GM19324 (cell line): ENCODE data around the gene SUCLG2.

Experiments used
- ATAC-seq: cut with Tn5 transposase; IDR thresholded peaks from one replicate; pipeline ENCODE4 v1.9.1; 2021; ENCODE audit warnings: mild to moderate bottlenecking, moderate library complexity; ENCODE audit not compliant: unreplicated experiment, low FRiP score

SUCLG2 gene

DNA sequence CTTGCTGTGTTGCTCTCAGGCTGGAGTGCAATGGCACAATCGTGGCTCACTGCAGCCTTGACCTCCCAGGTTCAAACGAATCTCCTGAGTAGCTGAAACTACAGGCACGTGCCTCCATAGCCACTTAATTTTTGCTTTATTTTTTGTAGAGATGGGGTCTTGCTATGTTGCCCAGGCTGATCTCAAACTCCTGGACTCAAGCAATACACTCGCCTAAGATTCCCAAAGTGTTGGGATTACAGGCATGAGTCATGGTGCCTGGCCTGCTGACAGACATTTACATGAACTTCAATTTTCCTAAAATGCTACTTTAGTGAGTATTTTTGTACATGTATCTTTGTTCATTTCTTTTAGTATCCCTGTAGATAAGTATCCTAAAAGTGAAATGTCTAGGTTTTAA lies 132.3 kb downstream of the SUCLG2 start:
- no peak for ATAC-seq

DNA sequence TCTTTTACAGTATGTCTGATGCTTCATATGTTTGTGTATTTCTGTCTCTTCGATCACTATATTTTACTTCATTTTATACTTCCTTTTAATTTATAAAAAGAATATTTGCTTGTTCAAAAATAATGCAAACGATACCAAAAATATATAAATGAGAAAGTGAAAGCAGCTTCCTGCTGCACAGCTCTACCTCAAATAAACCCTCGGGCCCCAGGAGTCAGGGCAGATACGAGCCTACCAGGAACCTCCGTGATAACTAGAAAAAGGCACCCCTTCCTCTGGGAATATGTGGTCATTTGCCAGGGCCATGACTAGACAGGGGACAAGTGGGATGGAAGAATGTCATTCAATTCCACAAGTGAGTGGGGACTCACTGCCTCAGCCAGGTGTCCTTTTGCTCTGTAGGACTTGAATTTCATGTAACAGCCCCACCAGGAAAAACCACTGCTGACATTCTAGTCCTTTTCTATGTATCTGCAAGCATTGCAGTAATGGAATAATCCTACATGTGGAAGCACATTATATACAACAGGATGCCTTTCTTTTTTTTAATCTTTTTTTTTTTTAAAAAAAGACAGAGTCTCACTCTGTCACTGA lies 133.3 kb downstream of the SUCLG2 start:
- ATAC-seq = no peak

DNA sequence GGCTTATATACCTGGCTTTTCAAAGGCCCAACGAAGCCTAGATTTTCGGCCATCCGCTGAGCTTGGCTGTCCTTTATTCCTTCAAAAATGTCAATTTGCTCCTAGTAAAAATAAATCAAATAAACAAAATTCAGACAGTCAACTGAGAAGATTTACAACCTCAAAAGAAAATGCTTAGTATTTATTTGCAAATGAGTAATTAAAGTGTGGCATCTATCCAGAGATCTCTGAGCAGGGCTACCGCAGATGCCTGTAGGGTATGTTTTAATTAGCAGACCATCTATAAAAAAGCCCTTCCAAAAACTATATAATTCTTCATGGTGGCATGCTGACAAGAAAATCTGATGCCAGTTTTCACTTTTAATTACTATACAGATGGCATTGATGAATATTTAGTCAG lies 136.2 kb downstream of the SUCLG2 start:
- no peak for ATAC-seq

DNA sequence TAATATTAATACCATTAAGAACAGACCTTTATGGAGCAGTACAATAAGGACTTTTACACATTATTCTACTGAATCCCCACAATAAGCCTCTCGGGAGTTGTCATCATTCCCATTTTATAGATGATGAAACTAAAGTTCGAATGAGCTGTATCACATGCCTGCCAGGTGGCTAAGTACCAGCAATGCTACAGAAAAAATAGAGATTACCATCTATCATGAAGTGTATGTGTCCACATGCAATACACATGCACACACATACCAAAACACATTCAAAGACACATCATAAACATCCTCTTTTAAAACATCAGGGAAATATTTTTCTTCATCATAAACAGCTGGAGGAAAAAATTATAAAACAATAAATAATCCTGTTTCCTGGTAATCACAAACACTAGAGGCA lies 136.6 kb downstream of the SUCLG2 start:
- no peak for ATAC-seq

DNA sequence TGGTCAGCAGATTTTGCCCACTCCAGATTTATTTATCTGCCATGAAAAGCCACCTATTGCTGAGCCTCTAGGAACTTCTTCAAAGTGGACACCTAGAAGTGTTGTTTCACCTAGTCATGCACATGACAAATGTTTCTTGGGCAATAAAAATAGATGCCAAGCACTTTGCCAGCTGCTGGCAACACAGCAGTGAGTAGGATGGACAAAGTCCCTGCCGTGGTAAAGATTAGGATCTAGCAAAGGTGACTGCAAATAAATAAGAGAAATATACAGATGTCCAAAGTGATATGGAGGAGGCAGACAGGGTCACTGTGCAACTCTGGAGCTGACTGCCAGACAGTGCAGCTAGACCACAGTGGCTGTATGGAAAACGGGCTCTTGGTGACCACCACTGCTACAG lies 137.9 kb downstream of the SUCLG2 start:
- ATAC-seq = no peak

DNA sequence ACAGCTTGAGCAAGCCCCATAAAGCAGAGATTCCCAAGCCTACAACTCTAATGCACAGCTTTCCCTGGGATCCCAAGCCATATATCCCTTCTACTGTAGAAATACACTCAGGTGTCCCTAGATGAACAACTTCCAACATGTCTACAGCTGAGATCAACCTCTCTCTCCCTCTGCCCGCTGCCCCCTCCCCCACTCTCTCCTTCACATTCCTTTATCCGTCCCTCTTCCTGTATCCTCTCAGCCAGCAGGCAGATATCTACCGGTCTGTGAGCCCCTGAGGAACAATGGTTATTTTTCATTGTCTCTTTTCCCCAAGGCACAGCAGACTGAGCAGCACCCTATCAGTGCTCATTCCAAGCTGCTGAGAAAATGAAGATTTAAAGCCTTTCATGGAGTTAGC lies 138.6 kb downstream of the SUCLG2 start:
- no peak for ATAC-seq

DNA sequence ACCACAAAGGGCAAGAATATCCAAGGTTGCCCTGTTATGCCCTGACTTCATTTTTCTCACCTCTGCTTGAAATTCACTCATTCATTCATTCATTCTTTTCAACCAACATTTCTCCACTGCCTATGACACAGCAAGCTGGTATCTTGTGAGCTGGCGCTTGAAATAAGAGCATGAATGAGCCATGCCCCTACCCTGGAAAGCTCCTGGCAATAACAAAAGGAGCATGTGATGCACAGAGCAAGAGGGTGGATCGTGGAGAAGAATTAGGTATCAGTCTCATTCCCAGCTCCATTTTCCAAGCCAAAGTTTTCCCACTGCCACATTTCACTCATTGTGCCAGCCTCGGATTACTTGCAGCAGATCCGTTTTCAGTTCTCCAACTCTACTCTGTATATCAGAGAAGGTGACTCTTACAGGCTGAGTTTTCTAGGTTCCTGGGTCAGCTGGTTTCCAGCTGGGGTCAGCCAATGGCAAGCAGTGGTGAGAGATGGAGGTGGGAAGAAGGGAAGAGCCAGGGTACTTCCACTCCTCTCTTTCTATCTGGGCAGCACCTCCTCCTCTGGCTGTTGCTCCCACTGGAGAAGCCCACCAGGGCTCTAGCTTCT lies 144.8 kb downstream of the SUCLG2 start:
- ATAC-seq = no peak

DNA sequence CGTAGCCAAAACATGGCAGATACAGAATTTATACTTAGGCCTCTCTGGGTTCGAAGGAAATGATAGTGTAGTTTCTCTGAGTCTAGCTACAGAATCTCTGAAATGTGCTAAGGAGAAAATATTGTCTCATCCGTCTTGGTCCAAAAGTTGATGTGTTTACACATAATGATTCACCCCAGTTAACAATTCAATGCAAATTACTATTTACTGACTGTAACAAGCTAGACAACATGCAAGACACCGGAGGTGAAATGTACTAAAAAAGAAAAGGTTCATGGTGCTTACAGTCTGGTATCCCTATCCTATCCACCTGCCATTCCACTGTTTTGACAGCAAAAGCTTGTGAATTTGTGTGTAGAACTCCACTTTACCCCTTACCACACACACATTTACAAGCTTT lies 146.8 kb downstream of the SUCLG2 start:
- no peak for ATAC-seq

DNA sequence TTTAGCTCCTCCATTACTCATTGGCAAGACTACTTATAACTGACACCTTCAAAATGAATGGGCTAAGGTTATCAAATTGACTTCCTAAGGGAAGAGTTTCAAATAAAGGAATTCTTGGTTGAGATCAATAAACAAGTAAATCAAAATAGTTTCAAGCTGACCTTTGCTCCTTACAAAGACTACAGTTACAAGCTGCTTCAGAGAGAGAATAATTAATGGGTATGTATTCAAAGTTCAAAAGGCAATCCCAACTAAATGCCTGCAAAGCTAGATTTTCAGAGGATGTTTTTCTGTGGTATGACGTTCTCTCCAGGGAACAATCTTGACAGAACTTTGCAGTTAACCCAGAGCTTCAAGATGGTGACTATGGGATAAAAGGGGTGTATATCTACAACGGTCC lies 153.7 kb downstream of the SUCLG2 start:
- no peak for ATAC-seq

DNA sequence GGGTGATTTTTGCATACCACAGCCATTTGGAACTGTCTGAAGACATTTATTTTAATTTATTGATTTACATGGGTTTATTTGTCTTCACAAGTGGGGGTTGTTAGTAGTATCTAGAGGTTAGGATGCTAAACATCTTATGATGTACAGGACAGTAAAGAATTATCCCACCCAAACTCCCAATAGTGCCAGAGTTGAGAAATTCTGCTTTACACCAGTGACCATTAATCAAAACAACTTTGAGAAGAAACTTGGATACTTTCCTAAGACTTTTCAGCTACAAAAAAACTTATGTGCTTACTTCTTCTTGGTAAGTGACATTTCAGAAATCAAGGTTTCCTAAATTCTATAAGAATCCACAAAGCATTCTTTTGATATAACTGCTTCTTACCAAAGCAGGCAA lies 156.7 kb downstream of the SUCLG2 start:
- ATAC-seq = no peak

DNA sequence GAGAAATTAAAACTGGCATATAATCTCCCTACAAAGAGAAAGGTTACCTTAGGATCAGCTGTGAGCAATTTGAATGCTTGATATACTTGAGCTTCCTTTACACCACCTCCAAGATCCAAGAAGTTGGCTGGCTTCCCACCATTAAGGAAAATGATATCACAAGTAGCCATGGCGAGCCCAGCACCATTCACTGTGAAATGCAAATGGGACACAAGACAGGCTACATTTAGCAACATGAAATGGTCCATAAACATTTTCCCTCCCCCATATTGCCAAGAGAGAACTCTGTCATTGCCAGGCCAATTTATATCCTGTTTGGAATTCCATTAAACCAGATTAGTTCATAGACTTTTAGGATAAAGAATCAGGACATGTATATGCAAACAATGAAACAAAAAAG lies 158.7 kb downstream of the SUCLG2 start:
- no peak for ATAC-seq

DNA sequence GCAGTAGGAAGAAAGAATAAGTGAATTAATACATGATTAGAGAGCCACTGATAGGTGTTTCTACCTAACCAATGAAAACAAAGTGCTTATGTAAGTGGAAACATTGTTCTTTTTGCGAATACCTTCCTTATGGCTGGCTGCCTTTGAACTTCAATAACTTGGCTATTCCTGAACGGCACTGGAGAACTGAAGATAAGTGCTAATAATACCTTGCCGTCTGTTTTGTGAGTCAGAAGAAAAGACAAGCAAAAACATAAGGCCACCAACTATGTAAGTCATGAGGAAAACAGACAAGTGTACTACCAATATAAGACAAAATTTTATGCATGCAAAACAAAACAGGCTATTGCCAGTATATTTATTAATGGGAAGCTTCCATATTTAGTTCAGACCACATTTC lies 160.6 kb downstream of the SUCLG2 start:
- no peak for ATAC-seq

DNA sequence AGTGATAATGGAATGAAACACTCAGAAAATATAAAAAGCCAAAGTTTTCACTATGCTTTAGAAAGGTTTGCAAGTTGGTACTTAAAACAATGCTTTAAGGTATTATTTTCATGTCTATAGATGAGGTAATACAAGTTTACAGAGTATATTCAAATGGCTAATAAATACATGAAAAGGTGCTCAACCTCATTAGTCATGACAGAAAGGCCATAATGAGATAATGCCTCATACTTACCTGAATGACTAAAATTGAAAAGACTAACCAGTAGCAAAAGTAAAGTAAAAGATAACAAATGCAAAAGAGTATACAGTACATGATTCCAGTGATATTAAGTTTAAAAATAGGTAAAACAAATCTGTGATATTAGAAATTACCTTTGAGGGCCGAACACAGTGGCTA lies 163.8 kb downstream of the SUCLG2 start:
- no peak for ATAC-seq

DNA sequence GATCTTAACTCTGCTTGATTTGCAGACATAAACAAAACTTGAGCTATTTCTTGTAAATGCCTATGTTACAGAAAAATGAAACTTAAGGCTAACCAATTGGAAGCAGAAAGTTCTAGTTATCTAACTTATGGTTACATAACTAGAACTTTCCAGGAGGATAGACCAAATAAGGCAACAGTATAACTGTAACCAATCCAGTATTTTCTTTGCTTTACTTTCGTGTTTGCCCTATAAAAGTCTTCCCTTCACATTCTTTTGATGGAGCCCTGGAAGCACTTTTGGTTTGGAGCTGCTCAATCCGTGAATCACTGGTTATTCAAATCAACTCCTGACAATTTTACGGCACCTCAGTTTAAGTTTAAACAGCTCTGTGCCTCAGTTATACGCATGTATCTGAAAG lies 164.6 kb downstream of the SUCLG2 start:
- no peak for ATAC-seq

DNA sequence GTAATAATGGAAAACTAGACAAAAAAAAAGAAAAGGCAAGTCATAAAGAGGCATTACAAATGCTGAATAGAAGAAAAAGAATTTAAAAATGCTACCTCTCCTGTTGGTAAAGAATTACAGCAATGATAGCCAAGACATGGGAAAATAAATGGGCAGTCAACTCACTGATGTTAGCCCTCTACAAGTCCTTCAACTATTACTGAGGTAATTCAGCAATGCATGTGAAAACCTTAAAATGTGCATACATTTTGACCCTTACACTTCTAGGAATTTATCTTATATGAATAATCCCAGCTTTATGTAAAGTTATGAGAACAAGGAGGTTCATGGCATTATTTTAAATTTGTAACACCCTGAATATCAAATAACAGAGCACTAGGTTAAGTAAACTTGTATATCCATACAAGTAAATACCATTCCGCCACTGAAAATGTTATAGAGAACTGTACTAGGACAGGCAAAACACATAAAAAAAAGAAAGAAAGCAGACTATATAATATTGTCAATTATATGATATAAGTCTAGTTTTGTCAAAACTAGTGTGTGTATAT lies 166.8 kb downstream of the SUCLG2 start:
- no peak for ATAC-seq

DNA sequence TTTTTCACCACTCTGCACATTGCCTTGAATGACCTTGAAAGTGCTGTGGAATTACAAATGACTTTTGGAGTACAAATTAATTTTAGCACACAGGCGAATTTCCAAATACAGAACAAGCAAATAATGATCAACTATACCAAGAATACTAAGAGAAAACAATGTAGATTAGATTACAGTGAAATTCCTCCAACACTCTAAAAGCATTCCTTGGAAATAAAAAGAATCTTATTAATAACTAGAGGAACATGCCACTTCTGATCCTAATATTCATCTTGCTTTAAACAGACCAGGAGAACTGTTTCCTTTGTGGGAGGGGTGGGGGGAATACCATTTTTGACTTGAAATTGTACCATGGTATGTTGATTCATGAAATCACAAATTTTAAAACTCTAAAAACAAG lies 167.5 kb downstream of the SUCLG2 start:
- ATAC-seq = no peak

DNA sequence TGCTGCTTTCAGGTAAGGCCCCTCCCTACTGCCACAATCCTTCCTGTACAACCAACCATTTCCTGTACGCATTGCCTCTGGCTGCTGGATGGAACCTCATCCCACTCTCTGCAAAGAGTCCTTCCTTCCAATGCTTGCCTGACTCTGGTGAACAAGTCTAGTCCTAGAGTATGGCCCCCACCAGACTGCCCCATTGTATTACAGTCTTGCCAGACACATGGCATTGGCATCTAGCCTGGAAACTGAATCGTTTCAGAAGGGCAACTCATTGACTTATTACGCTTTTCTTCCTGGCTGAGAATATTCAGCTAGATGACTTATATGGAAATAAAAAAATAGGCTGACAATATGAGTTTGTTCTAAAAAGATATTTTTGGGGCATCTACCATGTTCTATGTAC lies 170.3 kb downstream of the SUCLG2 start:
- ATAC-seq = no peak

DNA sequence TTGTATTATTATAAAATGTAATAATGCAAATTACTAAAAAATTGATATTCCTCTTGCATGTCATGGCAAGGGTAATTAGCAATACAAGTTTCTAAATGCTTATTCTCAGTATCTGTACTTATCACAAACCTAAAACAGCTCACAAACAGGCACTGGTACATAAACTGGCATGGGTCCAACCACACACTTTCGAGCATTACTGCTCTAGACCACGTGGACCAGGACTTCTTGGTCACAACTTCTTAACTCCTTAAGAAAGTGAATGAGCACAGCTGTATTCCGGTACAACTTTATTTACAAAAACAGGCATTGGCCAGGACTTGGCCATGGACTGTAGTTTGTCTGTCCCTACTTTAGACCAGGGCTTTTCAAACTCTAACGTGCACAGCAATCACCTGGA lies 173.3 kb downstream of the SUCLG2 start:
- ATAC-seq = no peak

DNA sequence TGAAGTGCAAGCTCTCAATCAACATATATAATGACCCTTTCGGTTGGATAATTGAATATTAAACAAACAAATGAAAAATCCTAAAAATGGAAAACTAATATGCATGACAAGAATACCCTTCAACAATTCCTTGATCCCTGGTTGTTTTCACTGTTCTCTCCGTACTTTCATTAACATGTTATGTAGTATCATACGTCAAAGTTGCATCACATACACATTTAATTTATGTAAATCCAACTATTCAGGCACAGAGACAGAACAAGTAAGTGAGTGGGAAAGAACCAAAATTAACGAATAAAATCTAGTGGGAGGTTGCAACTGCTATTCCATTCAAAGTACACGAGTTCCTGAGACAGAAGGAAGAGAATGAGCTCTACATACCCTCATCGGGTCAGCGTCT lies 176.0 kb downstream of the SUCLG2 start:
- no peak for ATAC-seq

DNA sequence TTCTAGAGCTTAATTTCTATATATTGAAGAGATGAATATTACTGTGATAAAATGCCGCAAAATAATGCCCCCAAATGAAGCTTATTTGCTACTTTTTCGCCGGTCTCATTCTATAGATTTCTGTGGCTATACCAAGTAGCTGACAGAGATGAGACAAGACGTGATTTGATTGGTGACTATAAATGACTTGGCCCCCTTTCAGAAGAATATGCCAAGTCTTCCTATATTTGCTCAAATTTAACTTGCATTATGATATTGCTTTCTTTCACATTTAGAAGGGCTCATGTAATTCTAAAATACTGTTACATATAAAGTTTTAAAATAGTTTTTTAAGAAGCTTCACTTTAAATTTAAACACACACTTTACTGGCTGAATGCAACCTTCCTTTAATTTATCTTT lies 180.1 kb downstream of the SUCLG2 start:
- no peak for ATAC-seq

DNA sequence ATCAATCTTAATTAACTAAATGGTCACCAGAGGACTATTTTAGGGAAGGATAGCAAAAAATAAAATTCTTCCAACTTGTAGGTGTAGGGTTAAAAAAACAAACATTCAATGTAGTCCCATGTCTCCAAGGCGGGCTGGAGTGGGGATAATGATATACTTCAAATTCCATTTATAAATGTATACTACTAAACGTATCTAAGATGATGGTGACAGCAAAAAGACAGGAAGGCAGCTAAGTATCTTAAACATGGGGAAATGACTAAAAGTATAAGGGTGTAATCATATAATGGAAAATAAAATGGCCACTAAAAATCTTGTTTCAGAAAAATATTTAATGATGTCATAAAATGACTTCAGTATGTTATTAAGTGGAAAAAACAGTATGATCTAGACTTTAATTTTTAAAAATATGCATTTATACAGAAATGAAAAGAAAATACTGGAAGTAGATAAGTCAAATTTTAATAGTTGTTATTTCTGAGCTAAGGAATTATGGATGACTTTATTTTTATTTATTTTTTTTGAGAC lies 181.7 kb downstream of the SUCLG2 start:
- no peak for ATAC-seq

DNA sequence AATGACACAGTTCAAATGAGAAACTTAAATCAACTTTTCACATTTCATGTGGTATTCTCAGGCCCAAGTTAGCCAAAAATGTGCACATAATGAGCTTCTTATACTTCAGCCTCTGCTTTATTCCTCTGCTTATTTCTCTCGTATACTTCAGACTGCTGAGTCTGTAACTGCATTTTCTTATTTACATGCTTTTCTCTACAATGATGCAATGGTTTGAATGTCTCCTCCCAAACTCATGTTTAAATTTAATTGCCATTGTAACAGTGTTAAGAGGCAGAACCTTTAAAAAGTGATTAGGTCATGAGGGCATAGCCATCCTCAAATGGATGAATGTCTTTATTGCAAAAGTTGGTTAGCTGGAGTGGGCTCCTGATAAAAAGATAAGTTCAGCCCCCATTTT lies 184.2 kb downstream of the SUCLG2 start:
- no peak for ATAC-seq
